ENCODE results near the gene AJM1. TPM values are rescaled to one million over a fixed set of nuclear protein-coding genes. Genes with fewer than 3 reads are reported as not detected.
A peak's percentile ranks its signal among the peaks of the same experiment; 100 is the strongest.

Gene AJM1
- total RNA-seq, 1 donor from 2014 or later: 7.4 TPM

- Mint-ChIP-seq H3K9me3 (ENCODE audit: low read depth) (no peaks in the 10 kb centered on the region), H3K4me3 (ENCODE audit: unreplicated experiment) (peak within 1 kb of the TSS; percentile 83), H3K27me3 (ENCODE audit: low read depth) (peaks cover 5% of the 10 kb centered on the region), H3K4me1 (ENCODE audit: low read depth) (peaks cover 29% of the 10 kb centered on the region), H3K36me3 (ENCODE audit: low read depth) (peaks cover 9% of the 10 kb centered on the region), H3K27ac (ENCODE audit: unreplicated experiment) (peak within 1 kb of the TSS; percentile 79)
- peak; percentile 11 for TF ChIP-seq CTCF (IDR thresholded peaks at IDR 0.05)
- peak; percentile 88 for DNase-seq (ENCODE audit: low spot score)
These were observed 34.8 kb upstream of the AJM1 start, which contains the start of gene RABL6 for GRCh38 chr9:136807281-136808074. RABL6 (plus strand) TSS chr9:136807948; CDS start chr9:136808197, 249 bp downstream.

- H3K36me3 Mint-ChIP-seq (ENCODE audit: low read depth): peaks cover 11% of the 10 kb centered on the region
- H3K4me1 Mint-ChIP-seq (ENCODE audit: low read depth): peaks cover 29% of the 10 kb centered on the region
- H3K4me3 Mint-ChIP-seq (ENCODE audit: unreplicated experiment): peak overlapping the region; percentile 80
- H3K9me3 Mint-ChIP-seq (ENCODE audit: low read depth): no peaks in the 10 kb centered on the region
- TF ChIP-seq CTCF (IDR thresholded peaks at IDR 0.05): peak; percentile 16
- H3K27me3 Mint-ChIP-seq (ENCODE audit: low read depth): peaks cover 5% of the 10 kb centered on the region
- H3K27ac Mint-ChIP-seq (ENCODE audit: unreplicated experiment): peak overlapping the region; percentile 79
- no peak for DNase-seq (ENCODE audit: low spot score)
These were observed 34.0 kb upstream of the AJM1 start for GRCh38 chr9:136808075-136808805.

- Mint-ChIP-seq H3K27ac (ENCODE audit: unreplicated experiment) (peak overlapping the region; percentile 79), H3K4me3 (ENCODE audit: unreplicated experiment) (peak overlapping the region; percentile 80), H3K36me3 (ENCODE audit: low read depth) (peaks cover 11% of the 10 kb centered on the region), H3K9me3 (ENCODE audit: low read depth) (no peaks in the 10 kb centered on the region), H3K4me1 (ENCODE audit: low read depth) (peaks cover 29% of the 10 kb centered on the region), H3K27me3 (ENCODE audit: low read depth) (peaks cover 4% of the 10 kb centered on the region)
- DNase-seq (ENCODE audit: low spot score): no peak
- no peak for TF ChIP-seq CTCF (IDR thresholded peaks at IDR 0.05)
These were observed 33.5 kb upstream of the AJM1 start for GRCh38 chr9:136808806-136809158.

- Mint-ChIP-seq H3K4me1 (ENCODE audit: low read depth) (peaks cover 7% of the 10 kb centered on the region), H3K27ac (ENCODE audit: unreplicated experiment) (peak overlapping the region; percentile 39), H3K9me3 (ENCODE audit: low read depth) (no peaks in the 10 kb centered on the region), H3K36me3 (ENCODE audit: low read depth) (peaks cover 16% of the 10 kb centered on the region), H3K27me3 (ENCODE audit: low read depth) (no peaks in the 10 kb centered on the region), H3K4me3 (ENCODE audit: unreplicated experiment) (no peak overlapping the region)
- no peak for TF ChIP-seq CTCF (IDR thresholded peaks at IDR 0.05)
- no peak for DNase-seq (ENCODE audit: low spot score)
These were observed 27.4 kb upstream of the AJM1 start for GRCh38 chr9:136814725-136815421.

- DNase-seq (ENCODE audit: low spot score): no peak
- TF ChIP-seq CTCF (IDR thresholded peaks at IDR 0.05): no peak
- H3K9me3 Mint-ChIP-seq (ENCODE audit: low read depth): no peaks in the 10 kb centered on the region
- H3K4me3 Mint-ChIP-seq (ENCODE audit: unreplicated experiment): no peak overlapping the region
- peaks cover 3% of the 10 kb centered on the region for H3K4me1 Mint-ChIP-seq (ENCODE audit: low read depth)
- H3K36me3 Mint-ChIP-seq (ENCODE audit: low read depth): peaks cover 14% of the 10 kb centered on the region
- no peak overlapping the region for H3K27ac Mint-ChIP-seq (ENCODE audit: unreplicated experiment)
- no peaks in the 10 kb centered on the region for H3K27me3 Mint-ChIP-seq (ENCODE audit: low read depth)
These were observed 26.9 kb upstream of the AJM1 start for GRCh38 chr9:136815422-136815782.
